ENCODE results near the gene RPS15A. TPM values are rescaled to one million over a fixed set of nuclear protein-coding genes. Genes with fewer than 3 reads are reported as not detected.

The RPS15A gene
- total RNA-seq, 4 donors from 2014 or later = 2,145 to 6,532 (median 4,433) TPM

- intact Hi-C loops (cut with DNase I; ENCODE audit: low total_unique reads) = no loop called here
- Histone ChIP-seq H3K36me3 (peaks cover 0 to 4% of the 10 kb centered on the region in 2 donors), H3K27ac (no peak overlapping the region)
Measured at GRCh38 chr16:18811925-18812324, 21.8 kb upstream of the RPS15A start.

GRCh38 chr16:18809165-18809564, 19.0 kb upstream of the RPS15A start:
- TF ChIP-seq POLR2A (IDR thresholded peaks at IDR 0.05) (no peak), CTCF (IDR thresholded peaks at IDR 0.05) (no peak)
- no peak for DNase-seq
- Histone ChIP-seq H3K27me3 (no peaks in the 10 kb centered on the region), H3K9me3 (no peaks in the 10 kb centered on the region), H3K27ac (no peak overlapping the region), H3K4me1 (no peaks in the 10 kb centered on the region), H3K36me3 (peaks cover 0 to 4% of the 10 kb centered on the region in 2 donors), H3K4me3 (no peak overlapping the region)
- intact Hi-C loops (cut with DNase I; ENCODE audit: low total_unique reads) = no loop called here

More at GRCh38 chr16:18811925-18812324, 21.8 kb upstream of the RPS15A start:
- no peaks in the 10 kb centered on the region for H3K27me3 ChIP-seq
- H3K4me3 ChIP-seq = no peak overlapping the region
- DNase-seq = no peak
- no peaks in the 10 kb centered on the region for H3K9me3 ChIP-seq
- H3K4me1 ChIP-seq = no peaks in the 10 kb centered on the region
- no peak for TF ChIP-seq POLR2A (IDR thresholded peaks at IDR 0.05)
- TF ChIP-seq CTCF (IDR thresholded peaks at IDR 0.05) = no peak

- TF ChIP-seq CTCF (IDR thresholded peaks at IDR 0.05) (no peak), POLR2A (IDR thresholded peaks at IDR 0.05) (no peak)
Measured at GRCh38 chr16:18805257-18805773, 15.2 kb upstream of the RPS15A start.

GRCh38 chr16:18804540-18804939, 14.4 kb upstream of the RPS15A start:
- intact Hi-C loops (cut with DNase I; ENCODE audit: low total_unique reads) = no loop called here
- H3K27me3 ChIP-seq = no peaks in the 10 kb centered on the region
- no peaks in the 10 kb centered on the region for H3K36me3 ChIP-seq
- no peaks in the 10 kb centered on the region for H3K4me1 ChIP-seq
- no peak overlapping the region for H3K4me3 ChIP-seq
- TF ChIP-seq CTCF (IDR thresholded peaks at IDR 0.05) (no peak), POLR2A (IDR thresholded peaks at IDR 0.05) (no peak)
- no peaks in the 10 kb centered on the region for H3K9me3 ChIP-seq
- peak overlapping the region; percentile 33 to 60 for H3K27ac ChIP-seq
- no peak for DNase-seq

More at GRCh38 chr16:18805257-18805773, 15.2 kb upstream of the RPS15A start:
- Histone ChIP-seq H3K4me3 (no peak overlapping the region), H3K27me3 (no peaks in the 10 kb centered on the region), H3K36me3 (no peaks in the 10 kb centered on the region), H3K4me1 (no peaks in the 10 kb centered on the region), H3K9me3 (no peaks in the 10 kb centered on the region), H3K27ac (peak overlapping the region in 1 of 2 donors; percentile 60)
- no peak for DNase-seq
- intact Hi-C loops (cut with DNase I; ENCODE audit: low total_unique reads) = no loop called here

GRCh38 chr16:18803569-18804462, 13.7 kb upstream of the RPS15A start:
- TF ChIP-seq POLR2A (IDR thresholded peaks at IDR 0.05) (no peak), CTCF (IDR thresholded peaks at IDR 0.05) (no peak)
- Histone ChIP-seq H3K27ac (peak overlapping the region; percentile 33 to 60), H3K9me3 (no peaks in the 10 kb centered on the region), H3K4me1 (no peaks in the 10 kb centered on the region), H3K36me3 (no peaks in the 10 kb centered on the region), H3K27me3 (no peaks in the 10 kb centered on the region), H3K4me3 (no peak overlapping the region)
- no peak for DNase-seq
- intact Hi-C loops (cut with DNase I; ENCODE audit: low total_unique reads) = no loop called here
